GM23338 (cell line): ENCODE results near the gene BICC1. TPM values are rescaled to one million over a fixed set of nuclear protein-coding genes. Genes with fewer than 3 reads are reported as not detected.

Source experiments
- ATAC-seq: fragments of 200-7000 bp; cut with Tn5 transposase; 3 replicates; pipeline ENCODE4 v1.9.1; 2020
- DNase-seq: peaks from one replicate; pipeline ENCODE4 v3.0.0-alpha.2; 2015; ENCODE audit warnings: low spot score
- H2AFZ ChIP-seq: fragments of 200-600 bp; sonication (generic); 2 replicates; pipeline ENCODE4 v1.8.0; 2016; ENCODE audit warnings: antibody characterized with exemption, mild to moderate bottlenecking, moderate library complexity
- H3F3A ChIP-seq: fragments of 200-600 bp; sonication (generic); replicated peaks from 2 replicates; pipeline ENCODE4 v1.8.0; 2017; ENCODE audit warnings: antibody characterized with exemption, mixed run types, low read depth
- H3K27ac ChIP-seq: fragments of 200-600 bp; sonication (generic); 2 replicates; pipeline ENCODE4 v1.6.1; 2016; ENCODE audit warnings: low read depth
- H3K27me3 ChIP-seq: fragments of 200-600 bp; sonication (generic); 2 replicates; pipeline ENCODE4 v1.8.0; 2016; ENCODE audit warnings: mild to moderate bottlenecking, mixed run types, moderate library complexity; ENCODE audit not compliant: insufficient read depth
- H3K36me3 ChIP-seq: fragments of 200-600 bp; sonication (generic); 2 replicates; pipeline ENCODE4 v1.8.0; 2016; ENCODE audit warnings: mild to moderate bottlenecking; ENCODE audit not compliant: insufficient read depth
- H3K4me1 ChIP-seq: fragments of 200-600 bp; sonication (generic); 2 replicates; pipeline ENCODE4 v1.8.0; 2016; ENCODE audit warnings: mild to moderate bottlenecking, moderate library complexity; ENCODE audit not compliant: insufficient read depth
- H3K4me2 ChIP-seq: fragments of 200-600 bp; sonication (generic); 2 replicates; pipeline ENCODE4 v1.7.1; 2017; ENCODE audit warnings: mixed run types
- H3K4me3 ChIP-seq: fragments of 200-600 bp; sonication (generic); 2 replicates; pipeline ENCODE4 v1.6.1; 2016; ENCODE audit warnings: mixed run types
- H3K79me2 ChIP-seq: fragments of 200-600 bp; sonication (generic); replicated peaks from 2 replicates; pipeline ENCODE4 v1.8.0; 2017; ENCODE audit warnings: mild to moderate bottlenecking; ENCODE audit not compliant: insufficient read depth
- H3K9me2 ChIP-seq: fragments of 200-600 bp; sonication (generic); 2 replicates; pipeline ENCODE4 v1.8.0; 2017; ENCODE audit not compliant: insufficient read depth
- H4K20me1 ChIP-seq: fragments of 200-600 bp; sonication (generic); replicated peaks from 2 replicates; pipeline ENCODE4 v1.8.0; 2017; ENCODE audit warnings: mild to moderate bottlenecking; ENCODE audit not compliant: insufficient read depth
- H3K27ac Mint-ChIP-seq: 2 replicates; pipeline ENCODE4 v1.8.0; 2020; ENCODE audit warnings: inconsistent platforms, mild to moderate bottlenecking, moderate library complexity, mixed read lengths
- H3K27me3 Mint-ChIP-seq: 3 replicates; pipeline ENCODE4 v1.8.0; 2022; ENCODE audit warnings: low read depth, mild to moderate bottlenecking, moderate library complexity, mixed read lengths, inconsistent platforms; ENCODE audit not compliant: insufficient read depth, poor library complexity
- H3K36me3 Mint-ChIP-seq: 3 replicates; pipeline ENCODE4 v1.8.0; 2021; ENCODE audit warnings: low read depth, mild to moderate bottlenecking, inconsistent platforms, moderate library complexity, mixed read lengths
- H3K4me1 Mint-ChIP-seq: 3 replicates; pipeline ENCODE4 v1.8.0; 2020; ENCODE audit warnings: mild to moderate bottlenecking, inconsistent platforms, mixed read lengths
- H3K4me3 Mint-ChIP-seq: 3 replicates; pipeline ENCODE4 v1.8.0; 2021; ENCODE audit warnings: moderate library complexity, mild to moderate bottlenecking, inconsistent platforms, mixed read lengths
- H3K9me3 Mint-ChIP-seq: 3 replicates; pipeline ENCODE4 v1.8.0; 2020; ENCODE audit warnings: moderate library complexity, mild to moderate bottlenecking, inconsistent platforms, mixed read lengths
- CREB1 ChIP-seq: fragments of 250-450 bp; sonication (Bioruptor Pico); IDR thresholded peaks from 2 replicates; pipeline ENCODE4 v1.5.0; 2020; ENCODE audit warnings: low read depth, mild to moderate bottlenecking, moderate library complexity
- EZH2 ChIP-seq: fragments of 200-600 bp; sonication (generic); IDR thresholded peaks from one replicate; pipeline ENCODE4 v1.8.0; 2017; ENCODE audit warnings: antibody characterized with exemption, mild to moderate bottlenecking, low read depth; ENCODE audit not compliant: unreplicated experiment
- EZH2phosphoT487 ChIP-seq: fragments of 200-600 bp; sonication (generic); IDR thresholded peaks from one replicate; pipeline ENCODE4 v1.8.1; 2018; ENCODE audit warnings: antibody characterized with exemption; ENCODE audit not compliant: unreplicated experiment
- JUNB ChIP-seq: IDR thresholded peaks from one replicate; pipeline ENCODE4 v1.6.1; 2016; ENCODE audit warnings: antibody characterized with exemption; ENCODE audit not compliant: unreplicated experiment
- NANOG ChIP-seq: IDR thresholded peaks from 2 replicates; pipeline ENCODE4 v1.6.1; 2016; ENCODE audit warnings: antibody characterized with exemption, borderline replicate concordance
- POLR2AphosphoS5 ChIP-seq: IDR thresholded peaks from 2 replicates; pipeline ENCODE4 v1.6.1; 2016; ENCODE audit warnings: antibody characterized with exemption, low read depth
- STAT1 ChIP-seq: IDR thresholded peaks from one replicate; pipeline ENCODE4 v1.6.1; 2016; ENCODE audit warnings: antibody characterized with exemption; ENCODE audit not compliant: unreplicated experiment
- ZNF114 ChIP-seq: fragments of 250-450 bp; sonication (Bioruptor Pico); IDR thresholded peaks from 2 replicates; pipeline ENCODE4 v1.5.0; 2020; ENCODE audit warnings: mild to moderate bottlenecking, moderate library complexity
- ZNF331 ChIP-seq: fragments of 250-450 bp; sonication (Bioruptor Pico); IDR thresholded peaks from 2 replicates; pipeline ENCODE4 v1.5.0; 2020; ENCODE audit warnings: low read depth, mild to moderate bottlenecking, moderate library complexity
- polyA plus RNA-seq: library from polyadenylated mRNA; unstranded; fragments of >200 nt; fragmentation: Nextera tagmentation; extraction: Ambion mirVana; gene quantifications from 2 replicates; pipeline ENCODE4 v1.2.1, GENCODE V29; 2016
- total RNA-seq: library from RNA; depleted of rRNA; stranded (reverse); fragments of >200 nt; shearing (Covaris generic); gene quantifications from 2 replicates; pipeline ENCODE4 v1.2.3, GENCODE V29; 2014
- TF ChIP-seq, protein P1 (sequence below), 2 experiments: fragments of 200-600 bp in 1 of 2; sonication (generic) in 1 of 2; conservative IDR thresholded peaks; 2 replicates each; pipeline versions ENCODE4 v1.5.1 to v1.6.1; 2016 to 2017; ENCODE audit warnings: antibody characterized with exemption in 2 of 2, low read depth in 2 of 2, mild to moderate bottlenecking in 2 of 2, moderate library complexity in 1 of 2
- TF ChIP-seq, protein P2 (sequence below): IDR thresholded peaks from 2 replicates; pipeline ENCODE4 v1.6.1; 2016; ENCODE audit warnings: antibody characterized with exemption
- TF ChIP-seq, protein P3 (sequence below): IDR thresholded peaks from one replicate; pipeline ENCODE4 v1.6.1; 2018; ENCODE audit warnings: antibody characterized with exemption; ENCODE audit not compliant: unreplicated experiment
- TF ChIP-seq, protein P4 (sequence below): fragments of 250-450 bp; sonication (Bioruptor Pico); IDR thresholded peaks from 2 replicates; pipeline ENCODE4 v1.5.0; 2020; ENCODE audit warnings: mild to moderate bottlenecking, moderate library complexity

BICC1 gene
- total and polyA plus RNA-seq, 2 experiments from 2014 or later: 1.3 to 2.2 TPM

DNA sequence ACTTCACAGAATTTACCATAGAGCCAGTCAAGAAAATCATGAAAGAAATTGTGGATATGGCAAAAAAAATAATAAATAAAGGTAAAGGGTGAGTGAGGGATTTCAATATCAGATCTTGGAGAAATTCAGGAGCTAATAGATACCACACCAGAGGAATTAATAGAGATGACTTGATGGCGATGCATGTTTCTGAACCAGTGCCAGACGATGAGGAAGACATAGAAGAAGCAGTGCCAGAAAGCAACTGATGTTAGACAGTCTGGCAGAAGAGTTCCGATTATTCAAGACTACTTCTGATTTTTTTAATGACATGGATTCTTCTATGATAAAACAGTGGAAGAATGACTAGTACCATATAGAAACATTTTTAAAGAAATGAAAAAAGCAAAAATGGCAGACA is 314.7 kb downstream of the BICC1 start (continued):
- TF ChIP-seq, protein P1, sequence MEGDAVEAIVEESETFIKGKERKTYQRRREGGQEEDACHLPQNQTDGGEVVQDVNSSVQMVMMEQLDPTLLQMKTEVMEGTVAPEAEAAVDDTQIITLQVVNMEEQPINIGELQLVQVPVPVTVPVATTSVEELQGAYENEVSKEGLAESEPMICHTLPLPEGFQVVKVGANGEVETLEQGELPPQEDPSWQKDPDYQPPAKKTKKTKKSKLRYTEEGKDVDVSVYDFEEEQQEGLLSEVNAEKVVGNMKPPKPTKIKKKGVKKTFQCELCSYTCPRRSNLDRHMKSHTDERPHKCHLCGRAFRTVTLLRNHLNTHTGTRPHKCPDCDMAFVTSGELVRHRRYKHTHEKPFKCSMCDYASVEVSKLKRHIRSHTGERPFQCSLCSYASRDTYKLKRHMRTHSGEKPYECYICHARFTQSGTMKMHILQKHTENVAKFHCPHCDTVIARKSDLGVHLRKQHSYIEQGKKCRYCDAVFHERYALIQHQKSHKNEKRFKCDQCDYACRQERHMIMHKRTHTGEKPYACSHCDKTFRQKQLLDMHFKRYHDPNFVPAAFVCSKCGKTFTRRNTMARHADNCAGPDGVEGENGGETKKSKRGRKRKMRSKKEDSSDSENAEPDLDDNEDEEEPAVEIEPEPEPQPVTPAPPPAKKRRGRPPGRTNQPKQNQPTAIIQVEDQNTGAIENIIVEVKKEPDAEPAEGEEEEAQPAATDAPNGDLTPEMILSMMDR (conservative IDR thresholded peaks at IDR 0.05; ENCODE audit: low read depth in 2 of 2): no peak
- TF ChIP-seq ZNF331 (CRISPR knock-in tag) (no peak), NANOG (no peak), CREB1 (no peak), STAT1 (no peak), EZH2phosphoT487 (no peak), POLR2AphosphoS5 (no peak), ZNF114 (CRISPR knock-in tag) (no peak), JUNB (no peak), EZH2 (no peak)
- TF ChIP-seq, protein P2, sequence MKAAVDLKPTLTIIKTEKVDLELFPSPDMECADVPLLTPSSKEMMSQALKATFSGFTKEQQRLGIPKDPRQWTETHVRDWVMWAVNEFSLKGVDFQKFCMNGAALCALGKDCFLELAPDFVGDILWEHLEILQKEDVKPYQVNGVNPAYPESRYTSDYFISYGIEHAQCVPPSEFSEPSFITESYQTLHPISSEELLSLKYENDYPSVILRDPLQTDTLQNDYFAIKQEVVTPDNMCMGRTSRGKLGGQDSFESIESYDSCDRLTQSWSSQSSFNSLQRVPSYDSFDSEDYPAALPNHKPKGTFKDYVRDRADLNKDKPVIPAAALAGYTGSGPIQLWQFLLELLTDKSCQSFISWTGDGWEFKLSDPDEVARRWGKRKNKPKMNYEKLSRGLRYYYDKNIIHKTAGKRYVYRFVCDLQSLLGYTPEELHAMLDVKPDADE: no peak
- TF ChIP-seq, protein P3, sequence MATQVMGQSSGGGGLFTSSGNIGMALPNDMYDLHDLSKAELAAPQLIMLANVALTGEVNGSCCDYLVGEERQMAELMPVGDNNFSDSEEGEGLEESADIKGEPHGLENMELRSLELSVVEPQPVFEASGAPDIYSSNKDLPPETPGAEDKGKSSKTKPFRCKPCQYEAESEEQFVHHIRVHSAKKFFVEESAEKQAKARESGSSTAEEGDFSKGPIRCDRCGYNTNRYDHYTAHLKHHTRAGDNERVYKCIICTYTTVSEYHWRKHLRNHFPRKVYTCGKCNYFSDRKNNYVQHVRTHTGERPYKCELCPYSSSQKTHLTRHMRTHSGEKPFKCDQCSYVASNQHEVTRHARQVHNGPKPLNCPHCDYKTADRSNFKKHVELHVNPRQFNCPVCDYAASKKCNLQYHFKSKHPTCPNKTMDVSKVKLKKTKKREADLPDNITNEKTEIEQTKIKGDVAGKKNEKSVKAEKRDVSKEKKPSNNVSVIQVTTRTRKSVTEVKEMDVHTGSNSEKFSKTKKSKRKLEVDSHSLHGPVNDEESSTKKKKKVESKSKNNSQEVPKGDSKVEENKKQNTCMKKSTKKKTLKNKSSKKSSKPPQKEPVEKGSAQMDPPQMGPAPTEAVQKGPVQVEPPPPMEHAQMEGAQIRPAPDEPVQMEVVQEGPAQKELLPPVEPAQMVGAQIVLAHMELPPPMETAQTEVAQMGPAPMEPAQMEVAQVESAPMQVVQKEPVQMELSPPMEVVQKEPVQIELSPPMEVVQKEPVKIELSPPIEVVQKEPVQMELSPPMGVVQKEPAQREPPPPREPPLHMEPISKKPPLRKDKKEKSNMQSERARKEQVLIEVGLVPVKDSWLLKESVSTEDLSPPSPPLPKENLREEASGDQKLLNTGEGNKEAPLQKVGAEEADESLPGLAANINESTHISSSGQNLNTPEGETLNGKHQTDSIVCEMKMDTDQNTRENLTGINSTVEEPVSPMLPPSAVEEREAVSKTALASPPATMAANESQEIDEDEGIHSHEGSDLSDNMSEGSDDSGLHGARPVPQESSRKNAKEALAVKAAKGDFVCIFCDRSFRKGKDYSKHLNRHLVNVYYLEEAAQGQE: no peak

DNA sequence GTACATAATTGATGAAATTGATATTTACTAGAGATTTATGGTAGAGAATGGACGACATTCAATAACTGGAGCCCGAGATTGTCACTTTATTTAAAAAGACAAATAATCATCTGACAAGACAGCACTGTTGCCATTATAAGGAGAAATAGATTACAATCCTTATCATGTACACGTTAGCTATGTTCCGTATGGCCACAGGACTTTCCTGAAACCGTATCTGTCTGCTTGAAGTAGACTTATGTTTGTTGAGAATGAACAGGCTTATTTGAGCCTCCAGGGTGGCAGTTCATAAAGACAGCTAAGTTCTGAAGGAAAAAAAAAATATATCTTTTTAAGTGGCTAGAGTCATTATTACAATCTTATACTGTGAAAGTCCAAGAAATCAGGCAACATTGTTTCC is 317.2 kb downstream of the BICC1 start:
- no peaks in the 10 kb centered on the region for H3K27me3 ChIP-seq
- H3K4me3 ChIP-seq: no peak overlapping the region
- Mint-ChIP-seq H3K4me3 (no peak overlapping the region), H3K9me3 (no peaks in the 10 kb centered on the region), H3K4me1 (peaks cover 4% of the 10 kb centered on the region; the same call in 1 of the 3 replicates), H3K27me3 (peaks cover 3% of the 10 kb centered on the region), H3K36me3 (no peaks in the 10 kb centered on the region), H3K27ac (no peak overlapping the region)
- no peak overlapping the region for H3K27ac ChIP-seq
- H3K9me2 ChIP-seq: no peaks in the 10 kb centered on the region
- H3K79me2 ChIP-seq: no peaks in the 10 kb centered on the region
- no peaks in the 10 kb centered on the region for H4K20me1 ChIP-seq
- H3K4me2 ChIP-seq: no peak overlapping the region
- no peak overlapping the region for H2AFZ ChIP-seq
- ATAC-seq (no peak), DNase-seq (no peak)
- no peaks in the 10 kb centered on the region for H3F3A ChIP-seq
- no peaks in the 10 kb centered on the region for H3K4me1 ChIP-seq
- H3K36me3 ChIP-seq: no peaks in the 10 kb centered on the region
- TF ChIP-seq, protein P4, sequence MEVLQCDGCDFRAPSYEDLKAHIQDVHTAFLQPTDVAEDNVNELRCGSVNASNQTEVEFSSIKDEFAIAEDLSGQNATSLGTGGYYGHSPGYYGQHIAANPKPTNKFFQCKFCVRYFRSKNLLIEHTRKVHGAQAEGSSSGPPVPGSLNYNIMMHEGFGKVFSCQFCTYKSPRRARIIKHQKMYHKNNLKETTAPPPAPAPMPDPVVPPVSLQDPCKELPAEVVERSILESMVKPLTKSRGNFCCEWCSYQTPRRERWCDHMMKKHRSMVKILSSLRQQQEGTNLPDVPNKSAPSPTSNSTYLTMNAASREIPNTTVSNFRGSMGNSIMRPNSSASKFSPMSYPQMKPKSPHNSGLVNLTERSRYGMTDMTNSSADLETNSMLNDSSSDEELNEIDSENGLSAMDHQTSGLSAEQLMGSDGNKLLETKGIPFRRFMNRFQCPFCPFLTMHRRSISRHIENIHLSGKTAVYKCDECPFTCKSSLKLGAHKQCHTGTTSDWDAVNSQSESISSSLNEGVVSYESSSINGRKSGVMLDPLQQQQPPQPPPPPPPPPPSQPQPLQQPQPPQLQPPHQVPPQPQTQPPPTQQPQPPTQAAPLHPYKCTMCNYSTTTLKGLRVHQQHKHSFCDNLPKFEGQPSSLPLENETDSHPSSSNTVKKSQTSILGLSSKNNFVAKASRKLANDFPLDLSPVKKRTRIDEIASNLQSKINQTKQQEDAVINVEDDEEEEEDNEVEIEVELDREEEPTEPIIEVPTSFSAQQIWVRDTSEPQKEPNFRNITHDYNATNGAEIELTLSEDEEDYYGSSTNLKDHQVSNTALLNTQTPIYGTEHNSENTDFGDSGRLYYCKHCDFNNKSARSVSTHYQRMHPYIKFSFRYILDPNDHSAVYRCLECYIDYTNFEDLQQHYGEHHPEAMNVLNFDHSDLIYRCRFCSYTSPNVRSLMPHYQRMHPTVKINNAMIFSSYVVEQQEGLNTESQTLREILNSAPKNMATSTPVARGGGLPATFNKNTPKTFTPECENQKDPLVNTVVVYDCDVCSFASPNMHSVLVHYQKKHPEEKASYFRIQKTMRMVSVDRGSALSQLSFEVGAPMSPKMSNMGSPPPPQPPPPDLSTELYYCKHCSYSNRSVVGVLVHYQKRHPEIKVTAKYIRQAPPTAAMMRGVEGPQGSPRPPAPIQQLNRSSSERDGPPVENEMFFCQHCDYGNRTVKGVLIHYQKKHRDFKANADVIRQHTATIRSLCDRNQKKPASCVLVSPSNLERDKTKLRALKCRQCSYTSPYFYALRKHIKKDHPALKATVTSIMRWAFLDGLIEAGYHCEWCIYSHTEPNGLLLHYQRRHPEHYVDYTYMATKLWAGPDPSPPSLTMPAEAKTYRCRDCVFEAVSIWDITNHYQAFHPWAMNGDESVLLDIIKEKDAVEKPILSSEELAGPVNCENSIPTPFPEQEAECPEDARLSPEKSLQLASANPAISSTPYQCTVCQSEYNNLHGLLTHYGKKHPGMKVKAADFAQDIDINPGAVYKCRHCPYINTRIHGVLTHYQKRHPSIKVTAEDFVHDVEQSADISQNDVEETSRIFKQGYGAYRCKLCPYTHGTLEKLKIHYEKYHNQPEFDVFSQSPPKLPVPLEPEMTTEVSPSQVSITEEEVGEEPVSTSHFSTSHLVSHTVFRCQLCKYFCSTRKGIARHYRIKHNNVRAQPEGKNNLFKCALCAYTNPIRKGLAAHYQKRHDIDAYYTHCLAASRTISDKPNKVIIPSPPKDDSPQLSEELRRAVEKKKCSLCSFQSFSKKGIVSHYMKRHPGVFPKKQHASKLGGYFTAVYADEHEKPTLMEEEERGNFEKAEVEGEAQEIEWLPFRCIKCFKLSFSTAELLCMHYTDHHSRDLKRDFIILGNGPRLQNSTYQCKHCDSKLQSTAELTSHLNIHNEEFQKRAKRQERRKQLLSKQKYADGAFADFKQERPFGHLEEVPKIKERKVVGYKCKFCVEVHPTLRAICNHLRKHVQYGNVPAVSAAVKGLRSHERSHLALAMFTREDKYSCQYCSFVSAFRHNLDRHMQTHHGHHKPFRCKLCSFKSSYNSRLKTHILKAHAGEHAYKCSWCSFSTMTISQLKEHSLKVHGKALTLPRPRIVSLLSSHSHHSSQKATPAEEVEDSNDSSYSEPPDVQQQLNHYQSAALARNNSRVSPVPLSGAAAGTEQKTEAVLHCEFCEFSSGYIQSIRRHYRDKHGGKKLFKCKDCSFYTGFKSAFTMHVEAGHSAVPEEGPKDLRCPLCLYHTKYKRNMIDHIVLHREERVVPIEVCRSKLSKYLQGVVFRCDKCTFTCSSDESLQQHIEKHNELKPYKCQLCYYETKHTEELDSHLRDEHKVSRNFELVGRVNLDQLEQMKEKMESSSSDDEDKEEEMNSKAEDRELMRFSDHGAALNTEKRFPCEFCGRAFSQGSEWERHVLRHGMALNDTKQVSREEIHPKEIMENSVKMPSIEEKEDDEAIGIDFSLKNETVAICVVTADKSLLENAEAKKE: no peak
- TF ChIP-seq EZH2phosphoT487: no peak
- TF ChIP-seq, protein P2: no peak
